HUES64 (cell line): Measurements from ENCODE around the gene MGAT5.

Experiments used
- H3K27ac ChIP-seq: 2 replicates; pipeline ENCODE4 v1.7.0; 2013; ENCODE audit warnings: low read depth, low read length, inconsistent platforms
- H3K27me3 ChIP-seq: 2 replicates; pipeline ENCODE4 v1.6.1; 2013; ENCODE audit warnings: mild to moderate bottlenecking, low read length; ENCODE audit not compliant: insufficient read depth
- H3K36me3 ChIP-seq: 2 replicates; pipeline ENCODE4 v1.6.1; 2013; ENCODE audit warnings: mild to moderate bottlenecking, low read length; ENCODE audit not compliant: insufficient read depth
- H3K4me1 ChIP-seq: 2 replicates; pipeline ENCODE4 v1.6.1; 2013; ENCODE audit warnings: mild to moderate bottlenecking, low read length, moderate library complexity; ENCODE audit not compliant: insufficient read depth
- H3K4me3 ChIP-seq: 2 replicates; pipeline ENCODE4 v1.5.1; 2013; ENCODE audit warnings: mild to moderate bottlenecking, low read length, moderate library complexity
- H3K9ac ChIP-seq: 2 replicates; pipeline ENCODE4 v1.6.1; 2013; ENCODE audit warnings: mild to moderate bottlenecking, low read depth, low read length
- H3K9me3 ChIP-seq: 2 replicates; pipeline ENCODE4 v1.6.1; 2013; ENCODE audit warnings: low read depth, low read length; ENCODE audit not compliant: insufficient read depth
- WGBS: fragments of 150-250, 120-280 bp; methylation state at CpG from one replicate; pipeline ENCODE4 v1.1.7; 2013; ENCODE audit warnings: missing lambda C conversion rate; 5-methylcytosine and 5-hydroxymethylcytosine counted together

The MGAT5 gene

DNA sequence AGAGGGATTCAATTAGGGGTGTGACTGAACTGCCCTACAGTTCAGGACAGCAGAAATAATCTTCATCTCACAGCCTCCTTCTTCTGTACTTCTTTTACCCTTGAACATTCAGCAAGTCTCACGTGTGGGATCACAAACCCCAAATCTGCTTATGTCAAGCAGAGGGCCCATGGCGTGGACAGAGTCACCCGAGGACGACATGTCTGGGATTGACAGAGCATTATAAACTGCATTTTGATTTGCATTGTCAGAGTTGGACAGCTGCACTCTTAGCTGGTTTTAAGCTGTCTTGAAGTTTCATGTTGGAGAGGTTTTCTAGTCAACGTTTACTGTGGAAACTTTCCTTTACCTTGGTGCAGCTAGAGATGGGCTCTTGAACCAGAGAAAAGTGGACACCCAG, 26.4 kb downstream of the MGAT5 start:
- WGBS: 93% methylated on average over 5 of the region's 5 CpGs
- Histone ChIP-seq H3K9ac (no peak overlapping the region), H3K4me1 (peaks cover 7% of the 10 kb centered on the region; the same call in 1 of the 2 replicates), H3K36me3 (no peaks in the 10 kb centered on the region), H3K9me3 (no peaks in the 10 kb centered on the region), H3K4me3 (no peak overlapping the region), H3K27me3 (peaks cover 4% of the 10 kb centered on the region; the same call in 1 of the 2 replicates), H3K27ac (no peak overlapping the region)

GRCh38 chr2:134280726-134281125, 26.9 kb downstream of the MGAT5 start:
- Histone ChIP-seq H3K36me3 (no peaks in the 10 kb centered on the region), H3K9ac (no peak overlapping the region), H3K9me3 (no peaks in the 10 kb centered on the region), H3K27ac (no peak overlapping the region), H3K27me3 (peaks cover 4% of the 10 kb centered on the region; the same call in 1 of the 2 replicates), H3K4me3 (no peak overlapping the region), H3K4me1 (peaks cover 7% of the 10 kb centered on the region; the same call in 1 of the 2 replicates)
- WGBS: 98% methylated on average over 4 of the region's 4 CpGs

DNA sequence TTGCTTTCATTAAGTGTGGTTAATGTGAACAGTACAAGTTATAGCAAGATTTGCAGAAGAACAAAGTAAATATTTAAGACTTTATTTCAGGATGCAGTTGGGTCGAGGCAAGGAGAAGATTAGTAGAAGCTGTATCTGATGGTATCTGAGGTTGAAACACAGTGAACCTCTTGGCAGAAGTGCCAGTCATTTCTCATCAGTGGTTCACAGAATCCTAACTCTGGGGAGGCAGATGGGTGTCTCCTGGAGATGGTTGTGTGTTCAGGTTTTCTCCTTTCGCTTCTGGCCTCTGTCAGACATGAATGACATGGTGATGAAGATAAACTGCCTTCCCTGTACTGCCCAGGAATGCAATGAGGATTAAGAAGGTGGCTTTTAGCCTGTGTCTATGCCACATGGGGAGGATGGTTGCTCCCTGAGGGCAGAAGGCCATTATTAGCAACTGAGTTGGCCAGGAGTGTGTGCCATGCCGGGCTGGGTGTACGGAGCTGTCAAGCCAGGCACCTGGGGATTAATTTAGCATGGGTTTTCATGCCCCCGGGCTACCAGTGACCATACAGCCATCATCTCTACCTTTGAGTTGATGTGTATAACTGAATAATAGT, 28.0 kb downstream of the MGAT5 start:
- no peak overlapping the region for H3K4me3 ChIP-seq

DNA sequence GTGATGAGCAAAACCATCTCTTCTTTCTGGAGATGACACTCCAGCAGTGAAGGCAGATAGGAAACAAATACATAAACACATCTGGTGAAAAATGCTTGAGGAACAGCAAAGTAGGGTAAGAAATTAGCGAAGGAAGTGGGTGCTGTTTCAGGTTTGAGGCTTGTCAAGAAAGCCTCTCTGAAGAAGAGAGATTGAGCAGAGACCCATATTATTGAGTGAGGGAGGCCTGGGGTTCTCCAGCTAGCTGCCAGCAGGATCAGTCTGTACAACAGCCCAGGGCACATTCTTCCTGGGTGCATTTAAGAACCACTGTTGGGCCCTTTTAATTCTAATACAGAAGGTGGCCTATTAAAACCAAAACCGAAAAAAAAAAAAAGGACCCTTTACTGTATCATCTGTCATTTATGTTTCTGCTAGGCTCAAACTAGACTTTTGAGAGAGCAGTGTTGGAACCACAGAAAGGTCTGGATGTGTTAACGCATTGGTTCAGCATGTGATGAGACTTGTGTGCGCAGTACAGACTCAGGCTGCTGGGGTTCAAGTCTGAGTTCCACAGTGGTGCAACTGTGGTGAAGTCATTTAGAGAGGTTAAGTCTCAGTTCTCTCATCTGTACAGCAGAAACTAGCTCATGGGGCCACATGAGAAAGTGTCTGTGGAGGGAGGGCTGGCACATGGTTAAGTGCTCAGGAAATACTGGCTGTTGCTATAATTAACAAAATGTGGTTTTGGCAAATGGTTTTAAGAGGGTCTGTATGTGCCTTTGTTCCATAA, 28.9 kb downstream of the MGAT5 start:
- no peaks in the 10 kb centered on the region for H3K9me3 ChIP-seq
- no peaks in the 10 kb centered on the region for H3K27me3 ChIP-seq
- H3K4me1 ChIP-seq: peaks cover 3% of the 10 kb centered on the region; the same call in 1 of the 2 replicates
- H3K36me3 ChIP-seq: no peaks in the 10 kb centered on the region
- H3K4me3 ChIP-seq: no peak overlapping the region
- no peak overlapping the region for H3K9ac ChIP-seq
- H3K27ac ChIP-seq: no peak overlapping the region
- WGBS: 90% methylated on average over 4 of the region's 4 CpGs

More for the DNA sequence above, 28.0 kb downstream of the MGAT5 start:
- Histone ChIP-seq H3K36me3 (no peaks in the 10 kb centered on the region), H3K27ac (no peak overlapping the region), H3K9me3 (no peaks in the 10 kb centered on the region), H3K9ac (no peak overlapping the region), H3K27me3 (no peaks in the 10 kb centered on the region; the same call in 1 of the 2 replicates), H3K4me1 (peaks cover 3% of the 10 kb centered on the region; the same call in 1 of the 2 replicates)
- 88% methylated on average over 5 of the region's 5 CpGs for WGBS

GRCh38 chr2:134283661-134284060, 29.8 kb downstream of the MGAT5 start:
- WGBS: 85% methylated on average over 5 of the region's 5 CpGs
- H3K9ac ChIP-seq: no peak overlapping the region

DNA sequence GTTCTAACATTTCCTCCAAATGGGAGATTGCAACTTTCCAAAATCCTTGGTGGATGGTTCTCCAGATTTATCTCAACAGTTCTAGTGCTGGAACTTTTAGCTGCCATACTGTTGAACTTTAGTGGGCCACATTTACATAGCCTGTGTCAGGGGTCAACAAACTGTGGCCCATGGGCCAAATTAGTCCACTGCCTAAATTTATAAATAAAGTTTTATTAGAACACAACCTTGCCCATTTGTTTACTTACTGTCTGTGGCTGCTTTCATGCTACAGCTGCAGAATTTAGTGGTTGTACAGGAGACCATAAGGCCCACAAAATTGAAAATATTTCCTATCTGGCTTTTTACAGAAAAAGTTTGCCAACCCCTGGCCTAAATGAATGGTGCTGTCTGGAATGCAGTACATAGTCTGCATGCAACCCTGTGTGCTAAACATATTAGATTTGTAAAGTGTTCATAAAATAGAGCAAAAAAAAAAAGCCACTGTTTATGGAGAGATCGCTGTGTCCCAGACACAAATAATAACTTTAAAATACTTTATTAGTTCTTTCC, 30.3 kb downstream of the MGAT5 start:
- Histone ChIP-seq H3K9ac (no peak overlapping the region), H3K9me3 (no peaks in the 10 kb centered on the region), H3K4me3 (no peak overlapping the region), H3K27me3 (no peaks in the 10 kb centered on the region), H3K4me1 (peaks cover 3% of the 10 kb centered on the region; the same call in 1 of the 2 replicates), H3K27ac (no peak overlapping the region), H3K36me3 (no peaks in the 10 kb centered on the region)
- 100% methylated on average over 1 of the region's 1 CpG for WGBS

More at GRCh38 chr2:134283661-134284060, 29.8 kb downstream of the MGAT5 start:
- H3K4me3 ChIP-seq: no peak overlapping the region
- H3K27me3 ChIP-seq: no peaks in the 10 kb centered on the region
- H3K27ac ChIP-seq: no peak overlapping the region
- H3K36me3 ChIP-seq: no peaks in the 10 kb centered on the region
- peaks cover 3% of the 10 kb centered on the region; the same call in 1 of the 2 replicates for H3K4me1 ChIP-seq
- H3K9me3 ChIP-seq: no peaks in the 10 kb centered on the region

GRCh38 chr2:134287323-134287722, 33.5 kb downstream of the MGAT5 start:
- no peak overlapping the region for H3K9ac ChIP-seq
- H3K36me3 ChIP-seq: no peaks in the 10 kb centered on the region
- peaks cover 3% of the 10 kb centered on the region for H3K4me1 ChIP-seq
- 97% methylated on average over 1 of the region's 2 CpGs for WGBS
- no peak overlapping the region for H3K4me3 ChIP-seq
- no peak overlapping the region for H3K27ac ChIP-seq
- H3K27me3 ChIP-seq: no peaks in the 10 kb centered on the region
- no peaks in the 10 kb centered on the region for H3K9me3 ChIP-seq

DNA sequence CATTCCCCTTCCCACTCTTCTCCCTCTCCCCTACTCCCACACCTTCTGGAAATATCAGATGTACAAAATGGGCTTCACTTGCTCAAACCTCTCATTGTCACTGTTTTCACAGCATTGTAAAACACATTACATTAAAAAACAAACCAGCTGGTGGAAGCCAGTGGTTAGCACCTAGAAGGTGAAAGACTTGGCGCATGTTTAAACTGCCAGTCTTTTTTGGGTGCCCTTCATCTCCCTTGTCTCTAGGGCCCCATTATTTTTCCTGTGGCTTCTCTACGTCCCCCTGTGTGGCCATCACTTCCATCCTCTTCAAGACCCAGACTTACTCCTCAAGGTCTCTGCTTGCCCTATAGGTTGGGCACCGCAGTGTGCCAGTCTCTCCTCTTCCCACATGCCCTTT, 34.9 kb downstream of the MGAT5 start:
- no peaks in the 10 kb centered on the region for H3K9me3 ChIP-seq
- H3K9ac ChIP-seq: no peak overlapping the region
- WGBS: 97% methylated on average over 3 of the region's 3 CpGs
- H3K4me1 ChIP-seq: peaks cover 4% of the 10 kb centered on the region; the same call in 1 of the 2 replicates
- H3K27me3 ChIP-seq: no peaks in the 10 kb centered on the region
- no peak overlapping the region for H3K27ac ChIP-seq
- H3K4me3 ChIP-seq: no peak overlapping the region
- H3K36me3 ChIP-seq: 0 out of 2 replicates have a peak, but pooled peaks cover 1% of the 10 kb centered on the region

- H3K4me1 ChIP-seq: peaks cover 4% of the 10 kb centered on the region; the same call in 1 of the 2 replicates
- WGBS: 96% methylated on average over 6 of the region's 6 CpGs
Observed at GRCh38 chr2:134289225-134289624, 35.4 kb downstream of the MGAT5 start.

GRCh38 chr2:134290358-134290757, 36.5 kb downstream of the MGAT5 start:
- Histone ChIP-seq H3K27me3 (no peaks in the 10 kb centered on the region), H3K4me3 (no peak overlapping the region), H3K4me1 (peaks cover 4% of the 10 kb centered on the region; the same call in 1 of the 2 replicates), H3K36me3 (0 out of 2 replicates have a peak, but pooled peaks cover 3% of the 10 kb centered on the region), H3K27ac (no peak overlapping the region), H3K9me3 (no peaks in the 10 kb centered on the region), H3K9ac (no peak overlapping the region)

More at GRCh38 chr2:134289225-134289624, 35.4 kb downstream of the MGAT5 start:
- H3K9me3 ChIP-seq: no peaks in the 10 kb centered on the region
- H3K9ac ChIP-seq: no peak overlapping the region
- 0 out of 2 replicates have a peak, but pooled peaks cover 3% of the 10 kb centered on the region for H3K36me3 ChIP-seq
- H3K27ac ChIP-seq: no peak overlapping the region
- H3K4me3 ChIP-seq: no peak overlapping the region
- H3K27me3 ChIP-seq: no peaks in the 10 kb centered on the region

GRCh38 chr2:134292514-134292913, 38.6 kb downstream of the MGAT5 start:
- WGBS: 91% methylated on average over 3 of the region's 3 CpGs
- H3K9me3 ChIP-seq: no peaks in the 10 kb centered on the region
- 0 out of 2 replicates have a peak, but pooled peaks cover 3% of the 10 kb centered on the region for H3K36me3 ChIP-seq
- H3K9ac ChIP-seq: no peak overlapping the region
- peaks cover 4% of the 10 kb centered on the region; the same call in 1 of the 2 replicates for H3K4me1 ChIP-seq
- no peak overlapping the region for H3K4me3 ChIP-seq
- H3K27ac ChIP-seq: no peak overlapping the region
- no peaks in the 10 kb centered on the region for H3K27me3 ChIP-seq
